ENCODE measurements around the gene CALHM4. TPM values are rescaled to one million over a fixed set of nuclear protein-coding genes. Genes with fewer than 3 reads are reported as not detected.

The CALHM4 gene
- polyA plus RNA-seq, 1 experiment: not detected

DNA sequence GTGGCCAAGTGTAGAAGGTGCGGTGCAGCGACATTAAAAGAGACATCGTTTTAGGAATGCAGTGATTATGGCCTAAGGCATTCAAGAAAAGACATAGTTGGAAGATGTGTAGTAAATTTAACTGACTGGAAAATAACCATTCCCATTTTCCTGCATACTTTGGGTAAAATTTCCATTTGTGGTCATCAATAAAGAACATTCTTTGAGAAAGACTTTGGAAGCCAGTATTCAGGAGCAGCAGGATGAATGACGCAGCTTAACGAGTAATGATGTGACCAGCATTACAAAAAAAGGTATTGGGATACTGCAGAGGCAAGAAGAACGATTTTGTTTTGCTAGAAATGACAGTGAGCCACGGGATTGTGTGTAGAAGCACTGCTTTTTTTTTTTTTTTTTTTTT is 10.8 kb downstream of the CALHM4 start:
- POLR2A ChIA-PET: interaction anchor here (1.6 kb wide), 1 partner anchor 284 kb away, joined by 4 read pairs; the partner anchor contains the start of gene TSPYL1
- CTCF ChIA-PET: interaction anchor here (0.7 to 5.4 kb wide), 6 partner anchors 8 to 352 kb away, joined by 4 to 102 read pairs (median 46); partner anchors contain the start of gene RWDD1
- H3K27me3 ChIP-seq (ENCODE audit: control insufficient read depth, insufficient read depth, low read length): no peaks in the 10 kb centered on the region
- TF ChIP-seq, protein P1, sequence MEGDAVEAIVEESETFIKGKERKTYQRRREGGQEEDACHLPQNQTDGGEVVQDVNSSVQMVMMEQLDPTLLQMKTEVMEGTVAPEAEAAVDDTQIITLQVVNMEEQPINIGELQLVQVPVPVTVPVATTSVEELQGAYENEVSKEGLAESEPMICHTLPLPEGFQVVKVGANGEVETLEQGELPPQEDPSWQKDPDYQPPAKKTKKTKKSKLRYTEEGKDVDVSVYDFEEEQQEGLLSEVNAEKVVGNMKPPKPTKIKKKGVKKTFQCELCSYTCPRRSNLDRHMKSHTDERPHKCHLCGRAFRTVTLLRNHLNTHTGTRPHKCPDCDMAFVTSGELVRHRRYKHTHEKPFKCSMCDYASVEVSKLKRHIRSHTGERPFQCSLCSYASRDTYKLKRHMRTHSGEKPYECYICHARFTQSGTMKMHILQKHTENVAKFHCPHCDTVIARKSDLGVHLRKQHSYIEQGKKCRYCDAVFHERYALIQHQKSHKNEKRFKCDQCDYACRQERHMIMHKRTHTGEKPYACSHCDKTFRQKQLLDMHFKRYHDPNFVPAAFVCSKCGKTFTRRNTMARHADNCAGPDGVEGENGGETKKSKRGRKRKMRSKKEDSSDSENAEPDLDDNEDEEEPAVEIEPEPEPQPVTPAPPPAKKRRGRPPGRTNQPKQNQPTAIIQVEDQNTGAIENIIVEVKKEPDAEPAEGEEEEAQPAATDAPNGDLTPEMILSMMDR (IDR thresholded peaks at IDR 0.05; ENCODE audit: low read depth, low read length): no peak
- H3K9me3 ChIP-seq (ENCODE audit: control insufficient read depth, insufficient read depth, low read length): no peaks in the 10 kb centered on the region
- DNase-seq (ENCODE audit: low read depth, low spot score): no peak
- H3K4me3 ChIP-seq (ENCODE audit: low read depth, low read length): no peak overlapping the region
- no peak overlapping the region for H3K27ac ChIP-seq (ENCODE audit: low read depth, low read length)

DNA sequence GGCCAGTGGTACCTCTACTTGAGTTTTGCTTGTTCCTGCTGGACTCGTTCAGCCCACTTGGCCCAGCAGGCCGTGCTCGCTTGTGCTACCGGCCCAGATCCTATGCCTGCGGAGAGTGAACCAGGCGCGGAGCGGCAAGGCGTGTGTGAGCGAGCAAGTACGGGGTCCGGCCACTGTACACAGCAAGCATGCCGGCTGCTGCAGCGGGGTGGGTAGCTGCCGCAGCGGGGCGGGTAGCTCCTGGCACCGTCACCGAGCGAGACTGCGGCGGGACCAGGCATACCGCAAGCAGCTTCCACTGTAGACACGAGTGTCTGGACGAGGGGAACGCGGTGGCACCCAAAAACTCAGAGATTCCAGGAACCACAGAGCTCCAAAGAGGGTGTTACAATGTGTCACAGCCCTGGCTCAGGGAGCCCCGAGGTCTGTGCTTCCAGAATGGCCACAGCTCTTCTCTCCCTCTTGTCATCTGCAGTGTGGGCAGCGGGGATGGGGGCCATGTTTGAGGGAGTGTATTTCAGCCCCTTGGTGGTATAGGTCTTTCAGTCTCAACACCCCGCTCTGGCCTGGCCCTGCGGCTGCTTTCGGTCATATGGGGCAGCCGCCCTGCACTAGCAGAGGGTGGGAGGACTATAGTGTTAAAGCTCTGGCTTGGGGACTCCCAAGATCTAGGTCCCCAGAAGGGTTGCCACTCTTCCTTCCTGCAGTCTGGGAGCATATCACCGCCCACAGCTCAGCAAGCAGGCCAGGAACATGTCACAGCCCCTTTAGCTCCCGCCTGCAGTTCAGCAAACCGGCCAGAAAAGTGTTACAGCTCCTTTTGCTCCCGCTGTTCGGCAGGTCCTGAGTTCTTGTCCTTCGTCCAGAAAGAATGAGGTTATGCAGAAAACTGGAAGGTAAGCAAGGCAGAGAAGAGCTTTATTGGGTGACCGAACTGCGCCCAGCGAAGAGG is 11.6 kb downstream of the CALHM4 start:
- Histone ChIP-seq H3K27ac (ENCODE audit: low read depth, low read length) (no peak overlapping the region), H3K4me3 (ENCODE audit: low read depth, low read length) (0 out of 2 replicates have a peak overlapping the region, but pooled peaks have one; percentile 5), H3K9me3 (ENCODE audit: control insufficient read depth, insufficient read depth, low read length) (no peaks in the 10 kb centered on the region), H3K27me3 (ENCODE audit: control insufficient read depth, insufficient read depth, low read length) (no peaks in the 10 kb centered on the region)
- POLR2A ChIA-PET: interaction anchor here (0.8 to 1.6 kb wide), 2 partner anchors 194 to 285 kb away, joined by 4 read pairs; partner anchors contain the start of gene TSPYL1
- CTCF ChIA-PET: interaction anchor here (0.5 to 4.8 kb wide), 6 partner anchors 31 to 419 kb away, joined by 3 to 69 read pairs (median 26); partner anchors contain the start of gene CALHM5
- TF ChIP-seq, protein P1 (IDR thresholded peaks at IDR 0.05; ENCODE audit: low read depth, low read length): no peak
- no peak for DNase-seq (ENCODE audit: low read depth, low spot score)

DNA sequence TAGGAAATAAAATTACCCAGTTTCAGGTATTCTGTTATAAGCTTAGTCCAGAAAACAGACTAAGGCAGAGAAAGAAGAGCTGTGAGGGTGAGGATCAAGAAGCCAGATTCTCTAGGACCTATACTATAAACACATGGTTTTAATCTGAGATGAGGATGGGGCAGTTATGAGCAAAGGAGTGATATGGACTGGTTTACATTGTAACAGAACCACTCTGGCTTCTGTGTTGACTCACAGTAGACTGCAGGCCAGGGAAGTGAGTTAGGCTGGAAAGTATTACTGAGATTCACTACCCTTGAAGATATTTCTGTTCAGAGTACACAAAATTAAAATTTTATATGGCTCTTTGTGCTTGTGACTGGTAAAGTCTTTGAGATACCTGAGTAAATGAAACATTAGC is 14.6 kb downstream of the CALHM4 start:
- H3K27me3 ChIP-seq (ENCODE audit: control insufficient read depth, insufficient read depth, low read length): no peaks in the 10 kb centered on the region
- no peak for DNase-seq (ENCODE audit: low read depth, low spot score)
- H3K27ac ChIP-seq (ENCODE audit: low read depth, low read length): no peak overlapping the region
- POLR2A ChIA-PET: no interaction called here
- CTCF ChIA-PET: interaction anchor here (1.2 to 2.3 kb wide), 2 partner anchors 33 to 299 kb away, joined by 3 to 14 read pairs; no protein-coding TSS in a partner anchor
- TF ChIP-seq, protein P1 (IDR thresholded peaks at IDR 0.05; ENCODE audit: low read depth, low read length): no peak
- no peaks in the 10 kb centered on the region for H3K9me3 ChIP-seq (ENCODE audit: control insufficient read depth, insufficient read depth, low read length)
- no peak overlapping the region for H3K4me3 ChIP-seq (ENCODE audit: low read depth, low read length)

DNA sequence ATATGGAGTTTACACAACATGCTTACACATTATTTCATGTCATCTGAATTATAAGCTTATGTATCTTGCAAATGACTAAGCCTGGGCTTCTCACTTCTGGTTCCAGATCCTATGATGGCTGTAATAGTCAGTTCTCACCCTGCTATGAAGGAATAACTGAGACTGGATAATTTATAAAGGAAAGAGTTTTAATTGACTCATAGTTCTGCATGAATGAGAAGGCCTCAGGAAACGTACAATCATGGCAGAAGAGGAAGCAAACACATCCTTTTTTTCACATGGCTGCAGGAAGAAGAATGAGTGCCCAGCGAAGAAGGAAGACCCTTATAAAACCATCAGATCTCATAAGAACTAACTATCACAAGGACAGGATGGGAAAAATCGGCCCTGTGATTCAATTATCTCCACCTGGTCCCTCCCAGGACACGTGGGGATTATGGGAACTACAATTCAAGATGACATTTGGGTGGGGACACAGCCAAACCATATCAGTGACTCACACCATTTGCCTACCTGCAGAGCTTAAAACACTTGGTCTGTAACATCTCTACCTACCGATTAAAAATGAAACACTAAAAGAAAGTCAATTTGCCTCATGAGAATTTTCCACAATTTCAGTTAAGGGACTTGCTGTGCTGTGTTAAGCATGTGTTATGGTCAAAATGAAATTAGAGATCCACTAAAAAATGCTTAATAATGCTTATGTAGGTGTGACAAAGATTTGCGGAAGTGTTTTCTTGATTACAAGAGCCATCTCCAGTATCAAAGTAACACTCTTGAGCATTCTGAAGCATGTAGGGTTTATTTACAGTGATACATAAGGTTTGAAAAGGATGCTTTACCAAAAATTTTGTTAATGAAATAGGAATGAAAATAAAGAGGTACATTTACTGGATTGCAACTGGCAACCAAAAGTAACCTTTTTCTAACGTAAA is 15.5 kb downstream of the CALHM4 start:
- TF ChIP-seq, protein P1 (IDR thresholded peaks at IDR 0.05; ENCODE audit: low read depth, low read length): no peak
- Histone ChIP-seq H3K27ac (ENCODE audit: low read depth, low read length) (no peak overlapping the region), H3K9me3 (ENCODE audit: control insufficient read depth, insufficient read depth, low read length) (no peaks in the 10 kb centered on the region), H3K27me3 (ENCODE audit: control insufficient read depth, insufficient read depth, low read length) (no peaks in the 10 kb centered on the region), H3K4me3 (ENCODE audit: low read depth, low read length) (no peak overlapping the region)
- CTCF ChIA-PET: interaction anchor here (1.4 to 5.6 kb wide), 4 partner anchors 9 to 300 kb away, joined by 3 to 44 read pairs (median 24); no protein-coding TSS in a partner anchor
- no peak for DNase-seq (ENCODE audit: low read depth, low spot score)
- POLR2A ChIA-PET: no interaction called here

All from AG04450 (cell line).